Astrocyte (in vitro differentiated cells and primary cell): ENCODE data around the gene SDF2L1. TPM values are rescaled to one million over a fixed set of nuclear protein-coding genes. Genes with fewer than 3 reads are reported as not detected.
"Not testable (repeated sequence)": the region's sequence is repeated elsewhere in the genome, so short reads cannot be mapped to it uniquely, and the experiment has no call there.

Source experiments
- DNase-seq: peaks from one replicate; pipeline ENCODE4 v3.0.0-alpha.2; 2010; ENCODE audit warnings: low read depth
- FAIRE-seq: peaks from 2 replicates; lab custom pipeline; 2011; peaks lifted over from hg19 to GRCh38; lab: Jason Lieb, UNC
- H2AFZ ChIP-seq: 2 replicates; pipeline ENCODE4 v1.6.0; 2012; ENCODE audit warnings: low read depth, low read length, inconsistent platforms
- H3K27ac ChIP-seq: 2 replicates; pipeline ENCODE4 v1.5.1; 2011; ENCODE audit warnings: low read depth, low read length, inconsistent platforms
- H3K27me3 ChIP-seq: 2 replicates; pipeline ENCODE4 v1.6.0; 2011; ENCODE audit warnings: low read length, inconsistent platforms; ENCODE audit not compliant: insufficient read depth
- H3K36me3 ChIP-seq: 2 replicates; pipeline ENCODE4 v1.5.1; 2011; ENCODE audit warnings: low read length, inconsistent platforms; ENCODE audit not compliant: insufficient read depth
- H3K4me1 ChIP-seq: 2 replicates; pipeline ENCODE4 v1.5.1; 2011; ENCODE audit warnings: low read length, inconsistent platforms; ENCODE audit not compliant: insufficient read depth
- H3K4me2 ChIP-seq: 2 replicates; pipeline ENCODE4 v1.6.0; 2012; ENCODE audit warnings: low read length, inconsistent platforms
- H3K4me3 ChIP-seq: 2 replicates; pipeline ENCODE4 v1.5.1; 2011; ENCODE audit warnings: low read depth, mild to moderate bottlenecking, low read length, inconsistent platforms; ENCODE audit not compliant: insufficient read depth
- H3K79me2 ChIP-seq: 2 replicates; pipeline ENCODE4 v1.6.0; 2012; ENCODE audit warnings: mild to moderate bottlenecking, low read length, inconsistent platforms; ENCODE audit not compliant: insufficient read depth
- H3K9ac ChIP-seq: 2 replicates; pipeline ENCODE4 v1.6.0; 2012; ENCODE audit warnings: mild to moderate bottlenecking, low read length, inconsistent platforms
- H3K9me3 ChIP-seq: 2 replicates; pipeline ENCODE4 v1.5.1; 2012; ENCODE audit warnings: low read depth, mild to moderate bottlenecking, low read length, inconsistent platforms; ENCODE audit not compliant: insufficient read depth
- H4K20me1 ChIP-seq: 2 replicates; pipeline ENCODE4 v1.6.0; 2012; ENCODE audit warnings: low read length, inconsistent platforms; ENCODE audit not compliant: insufficient read depth
- H3K27ac Mint-ChIP-seq: one replicate; pipeline ENCODE4 v1.8.0; 2021; ENCODE audit warnings: mild to moderate bottlenecking, mixed read lengths; ENCODE audit not compliant: unreplicated experiment
- H3K27me3 Mint-ChIP-seq: one replicate; pipeline ENCODE4 v1.8.0; 2021; ENCODE audit warnings: low read depth, mixed read lengths; ENCODE audit not compliant: unreplicated experiment
- H3K36me3 Mint-ChIP-seq: one replicate; pipeline ENCODE4 v1.8.0; 2021; ENCODE audit warnings: low read depth, mixed read lengths; ENCODE audit not compliant: unreplicated experiment
- H3K4me1 Mint-ChIP-seq: one replicate; pipeline ENCODE4 v1.8.0; 2021; ENCODE audit warnings: low read depth, mixed read lengths; ENCODE audit not compliant: unreplicated experiment
- H3K4me3 Mint-ChIP-seq: one replicate; pipeline ENCODE4 v1.8.0; 2021; ENCODE audit warnings: mild to moderate bottlenecking, moderate library complexity, mixed read lengths; ENCODE audit not compliant: unreplicated experiment
- H3K9me3 Mint-ChIP-seq: one replicate; pipeline ENCODE4 v1.8.0; 2021; ENCODE audit warnings: mild to moderate bottlenecking, mixed read lengths; ENCODE audit not compliant: unreplicated experiment
- EZH2 ChIP-seq: IDR thresholded peaks from 2 replicates; pipeline ENCODE4 v1.6.1; 2012; ENCODE audit warnings: mild to moderate bottlenecking, low read length, inconsistent platforms; ENCODE audit not compliant: insufficient read depth
- microRNA-seq: library from miRNA; unstranded; fragments of <30 nt; microRNA quantifications from one replicate; pipeline ENCODE4 v1.2.0, GENCODE V29; 2020
- total RNA-seq: library from RNA; stranded (reverse); gene quantifications from 2 replicates; pipeline ENCODE4 v1.2.1, GENCODE V29; 2021
- TF ChIP-seq, protein P1 (sequence below): IDR thresholded peaks from 2 replicates; pipeline ENCODE4 v1.5.1; 2011; ENCODE audit warnings: low read depth, mild to moderate bottlenecking, inconsistent platforms, low read length, moderate library complexity; ENCODE audit not compliant: insufficient read depth

Gene SDF2L1
- total RNA-seq, 1 donor from 2014 or later, result 49.5 TPM

DNA sequence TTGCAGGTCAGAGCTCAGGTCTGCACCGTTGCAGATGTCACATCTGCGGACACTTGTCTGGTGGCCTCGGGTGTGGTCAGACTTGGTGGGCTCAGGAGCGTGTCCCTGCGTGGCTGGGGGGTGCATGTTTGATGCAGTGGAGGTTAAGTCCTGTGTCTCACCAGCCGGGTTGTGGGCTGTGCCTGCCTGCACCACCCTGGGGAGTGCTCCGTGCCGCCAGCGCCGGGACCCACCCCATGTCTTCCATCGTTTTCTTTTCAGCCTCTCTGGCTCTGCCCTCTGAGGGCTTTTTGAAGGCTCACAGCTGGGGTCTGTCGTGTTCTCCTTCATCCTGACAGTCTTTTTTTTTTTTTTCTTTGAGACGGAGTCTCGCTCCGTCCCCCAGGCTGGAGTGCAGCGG lies 49.7 kb downstream of the SDF2L1 start:
- no peak overlapping the region for H3K27ac Mint-ChIP-seq
- Histone ChIP-seq H3K4me3 (no peak overlapping the region), H3K4me2 (no peak overlapping the region), H2AFZ (no peak overlapping the region), H3K9ac (no peak overlapping the region), H3K4me1 (no peaks in the 10 kb centered on the region), H4K20me1 (peaks cover 8% of the 10 kb centered on the region), H3K9me3 (no peaks in the 10 kb centered on the region), H3K27me3 (no peaks in the 10 kb centered on the region), H3K79me2 (no peaks in the 10 kb centered on the region), H3K27ac (no peak overlapping the region), H3K36me3 (peaks cover 9% of the 10 kb centered on the region)
- FAIRE-seq, result no peak
- no peak overlapping the region for H3K4me3 Mint-ChIP-seq
- H3K4me1 Mint-ChIP-seq, result peaks cover 3% of the 10 kb centered on the region
- peaks cover 11% of the 10 kb centered on the region for H3K36me3 Mint-ChIP-seq
- no peaks in the 10 kb centered on the region for H3K27me3 Mint-ChIP-seq
- DNase-seq, result no peak
- TF ChIP-seq, protein P1, sequence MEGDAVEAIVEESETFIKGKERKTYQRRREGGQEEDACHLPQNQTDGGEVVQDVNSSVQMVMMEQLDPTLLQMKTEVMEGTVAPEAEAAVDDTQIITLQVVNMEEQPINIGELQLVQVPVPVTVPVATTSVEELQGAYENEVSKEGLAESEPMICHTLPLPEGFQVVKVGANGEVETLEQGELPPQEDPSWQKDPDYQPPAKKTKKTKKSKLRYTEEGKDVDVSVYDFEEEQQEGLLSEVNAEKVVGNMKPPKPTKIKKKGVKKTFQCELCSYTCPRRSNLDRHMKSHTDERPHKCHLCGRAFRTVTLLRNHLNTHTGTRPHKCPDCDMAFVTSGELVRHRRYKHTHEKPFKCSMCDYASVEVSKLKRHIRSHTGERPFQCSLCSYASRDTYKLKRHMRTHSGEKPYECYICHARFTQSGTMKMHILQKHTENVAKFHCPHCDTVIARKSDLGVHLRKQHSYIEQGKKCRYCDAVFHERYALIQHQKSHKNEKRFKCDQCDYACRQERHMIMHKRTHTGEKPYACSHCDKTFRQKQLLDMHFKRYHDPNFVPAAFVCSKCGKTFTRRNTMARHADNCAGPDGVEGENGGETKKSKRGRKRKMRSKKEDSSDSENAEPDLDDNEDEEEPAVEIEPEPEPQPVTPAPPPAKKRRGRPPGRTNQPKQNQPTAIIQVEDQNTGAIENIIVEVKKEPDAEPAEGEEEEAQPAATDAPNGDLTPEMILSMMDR, result no peak
- TF ChIP-seq EZH2, result no peak
- no peaks in the 10 kb centered on the region for H3K9me3 Mint-ChIP-seq

DNA sequence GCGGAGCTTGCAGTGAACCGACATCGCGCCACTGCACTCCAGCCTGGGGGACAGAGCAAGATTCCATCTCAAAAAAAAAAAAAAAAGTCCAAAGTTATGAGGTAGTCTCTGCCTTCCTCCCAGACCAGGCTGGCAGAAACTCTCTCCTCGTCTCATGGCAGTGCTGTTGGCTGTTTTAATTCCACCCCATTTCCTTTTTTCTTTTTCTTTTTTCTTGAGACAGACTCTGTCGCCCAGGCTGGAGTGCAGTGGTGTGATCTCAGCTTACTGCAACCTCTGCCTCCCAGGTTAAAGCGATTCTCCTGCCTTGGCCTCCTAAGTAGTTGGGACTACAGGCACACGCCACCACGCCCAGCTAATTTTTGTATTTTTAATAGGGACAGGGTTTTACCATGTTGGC lies 50.8 kb downstream of the SDF2L1 start:
- not testable (repeated sequence) for H3K9me3 ChIP-seq, H3K4me3 ChIP-seq, H3K27me3 Mint-ChIP-seq, H3K4me2 ChIP-seq, H3K9ac ChIP-seq, H3K27me3 ChIP-seq, H3K36me3 ChIP-seq, H3K4me3 Mint-ChIP-seq, H2AFZ ChIP-seq, H3K79me2 ChIP-seq, FAIRE-seq, H3K9me3 Mint-ChIP-seq, H3K4me1 Mint-ChIP-seq, H3K27ac Mint-ChIP-seq, H3K4me1 ChIP-seq, H3K27ac ChIP-seq, H4K20me1 ChIP-seq, DNase-seq
- H3K36me3 Mint-ChIP-seq, result peaks cover 11% of the 10 kb centered on the region

DNA sequence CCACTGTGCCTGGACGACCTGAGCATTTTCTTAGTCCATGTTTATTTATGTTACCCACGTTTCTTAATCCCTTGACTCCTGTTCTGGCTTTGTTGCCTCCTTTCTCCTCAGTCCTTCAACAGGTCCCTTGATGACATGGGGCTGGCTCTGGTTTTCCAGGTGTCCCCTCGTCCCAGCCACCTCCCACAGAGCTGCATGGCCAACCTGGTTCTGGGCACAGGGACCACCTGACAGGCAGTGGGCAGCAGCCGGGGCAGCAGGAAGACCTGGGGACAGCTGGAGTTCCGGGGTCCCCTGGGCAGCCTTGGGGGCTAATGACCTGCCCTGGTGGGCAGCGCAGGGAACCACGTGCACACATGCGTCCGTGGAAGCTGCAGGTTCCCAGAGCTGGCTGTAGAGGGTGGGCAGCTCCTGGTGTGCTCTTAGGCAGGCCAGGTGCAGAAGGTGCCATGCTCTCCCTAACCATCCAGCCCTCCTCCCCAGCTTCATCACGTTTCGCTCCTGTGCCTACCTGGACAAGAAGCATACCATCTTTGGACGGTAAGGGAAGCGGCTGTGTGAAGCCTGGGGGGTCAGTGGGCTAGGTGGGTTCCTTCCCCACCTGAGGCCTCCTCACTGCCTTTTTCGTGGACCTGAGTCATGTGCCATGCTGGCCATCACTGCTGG lies 51.4 kb downstream of the SDF2L1 start:
- H3K79me2 ChIP-seq, result no peaks in the 10 kb centered on the region
- Mint-ChIP-seq H3K9me3 (no peaks in the 10 kb centered on the region), H3K4me1 (peaks cover 5% of the 10 kb centered on the region), H3K4me3 (no peak overlapping the region), H3K36me3 (peaks cover 11% of the 10 kb centered on the region), H3K27me3 (no peaks in the 10 kb centered on the region), H3K27ac (no peak overlapping the region)
- H3K4me1 ChIP-seq, result peaks cover 13% of the 10 kb centered on the region
- TF ChIP-seq, protein P1, result no peak
- no peak for TF ChIP-seq EZH2
- H4K20me1 ChIP-seq, result peaks cover 8% of the 10 kb centered on the region
- H3K9me3 ChIP-seq, result no peaks in the 10 kb centered on the region
- FAIRE-seq (no peak), DNase-seq (no peak)
- H3K4me3 ChIP-seq, result no peak overlapping the region
- H3K36me3 ChIP-seq, result peaks cover 8% of the 10 kb centered on the region
- H3K27me3 ChIP-seq, result no peaks in the 10 kb centered on the region
- H3K9ac ChIP-seq, result no peak overlapping the region
- H2AFZ ChIP-seq, result no peak overlapping the region
- no peak overlapping the region for H3K4me2 ChIP-seq
- H3K27ac ChIP-seq, result no peak overlapping the region

Small RNA genes lying within 50 kb of the gene (microRNA-seq; reads per million reads assigned to microRNA genes)
- gene MIR130B, result 3,165 reads per million, percentile 90 among the genes with 10 or more reads in this experiment
- 76.9 reads per million, percentile 64 among the genes with 10 or more reads in this experiment for gene MIR301B

Other genes with a start within 250 kb of the SDF2L1 start
- 20.2 and 21.4 TPM in 2 replicates for gene HIC2, start 224.9 kb upstream of the SDF2L1 start, total RNA-seq
- 2.8 and 3.4 TPM in 2 replicates for gene TMEM191C, start 174.9 kb upstream of the SDF2L1 start, total RNA-seq
- 0.23 and 0.43 TPM in 2 replicates for gene RIMBP3C, start 90.8 kb upstream of the SDF2L1 start, total RNA-seq
- 59.1 and 62.8 TPM in 2 replicates for gene UBE2L3, start 74.6 kb upstream of the SDF2L1 start, total RNA-seq
- gene YDJC, start 12.3 kb upstream of the SDF2L1 start, total RNA-seq, result 34.0 and 34.3 TPM in 2 replicates
- 0.11 and 0.22 TPM in 2 replicates for gene CCDC116, start 9.5 kb upstream of the SDF2L1 start, total RNA-seq
- gene PPIL2, start 23.7 kb downstream of the SDF2L1 start, total RNA-seq, result 28.2 and 28.5 TPM in 2 replicates
- 0.82 and 0.86 TPM in 2 replicates for gene YPEL1, start 93.5 kb downstream of the SDF2L1 start, total RNA-seq
- 138 and 148 TPM in 2 replicates for gene MAPK1, start 225.3 kb downstream of the SDF2L1 start, total RNA-seq